GM21723 (cell line): ENCODE measurements around the gene HEPACAM2.

Experiments
- ATAC-seq: cut with Tn5 transposase; IDR thresholded peaks from one replicate; pipeline ENCODE4 v1.9.1; 2021; ENCODE audit warnings: mild to moderate bottlenecking, moderate library complexity; ENCODE audit not compliant: unreplicated experiment

Gene HEPACAM2

GRCh38 chr7:93226310-93226709 lies at the start of gene HEPACAM2:
Gene HEPACAM2 (minus strand): TSS chr7:93226469.
- no peak for ATAC-seq

- no peak for ATAC-seq
Measured at GRCh38 chr7:93265220-93265619, 39.0 kb upstream of the HEPACAM2 start.

GRCh38 chr7:93262535-93262934 lies 36.3 kb upstream of the HEPACAM2 start:
- ATAC-seq, result no peak

GRCh38 chr7:93258661-93259060 lies 32.4 kb upstream of the HEPACAM2 start:
- no peak for ATAC-seq

GRCh38 chr7:93249491-93250148 lies 23.4 kb upstream of the HEPACAM2 start:
- ATAC-seq, result no peak

GRCh38 chr7:93245525-93246432 lies 19.5 kb upstream of the HEPACAM2 start:
- ATAC-seq, result peak; percentile 54

- ATAC-seq, result no peak
Measured at GRCh38 chr7:93242106-93242505, 15.8 kb upstream of the HEPACAM2 start.

GRCh38 chr7:93239824-93240223 lies 13.6 kb upstream of the HEPACAM2 start:
- ATAC-seq, result no peak

- ATAC-seq, result no peak
Measured at GRCh38 chr7:93238748-93239147, 12.5 kb upstream of the HEPACAM2 start.

GRCh38 chr7:93238131-93238530 lies 11.9 kb upstream of the HEPACAM2 start:
- ATAC-seq, result no peak

GRCh38 chr7:93235541-93235940 lies 9.3 kb upstream of the HEPACAM2 start:
- no peak for ATAC-seq

- peak; percentile 17 for ATAC-seq
Measured at GRCh38 chr7:93232673-93233018, 6.4 kb upstream of the HEPACAM2 start.

GRCh38 chr7:93231799-93232672 lies 5.8 kb upstream of the HEPACAM2 start, which contains the start of gene VPS50:
Gene VPS50 (plus strand): TSS chr7:93232366. CDS start chr7:93232468, 102 bp downstream.
- ATAC-seq, result peak; percentile 99

GRCh38 chr7:93231259-93231658 lies 5.0 kb upstream of the HEPACAM2 start:
- ATAC-seq, result no peak

GRCh38 chr7:93228302-93228701 lies 2.0 kb upstream of the HEPACAM2 start:
- ATAC-seq, result peak; percentile 29

GRCh38 chr7:93219868-93220267 lies 6.4 kb downstream of the HEPACAM2 start:
- no peak for ATAC-seq

GRCh38 chr7:93218997-93219827 lies 7.1 kb downstream of the HEPACAM2 start:
- no peak for ATAC-seq

- no peak for ATAC-seq
Measured at GRCh38 chr7:93212881-93213280, 13.4 kb downstream of the HEPACAM2 start.

- no peak for ATAC-seq
Measured at GRCh38 chr7:93211228-93211818, 14.9 kb downstream of the HEPACAM2 start.

GRCh38 chr7:93205046-93205445 lies 21.2 kb downstream of the HEPACAM2 start:
- ATAC-seq, result no peak
